ENCODE measurements around the gene CD83. TPM values are rescaled to one million over a fixed set of nuclear protein-coding genes. Genes with fewer than 3 reads are reported as not detected.

Gene CD83
- total and polyA plus RNA-seq, 2 experiments from 2014 or later: 3.3 to 4.7 TPM

GRCh38 chr6:14130435-14131075 is 13.0 kb downstream of the CD83 start:
- TF ChIP-seq CTCF (IDR thresholded peaks at IDR 0.05; ENCODE audit: low read depth, low read length): no peak
- no peak overlapping the region for H3K4me3 ChIP-seq
- H3K27me3 ChIP-seq: no peaks in the 10 kb centered on the region
- no peak for DNase-seq (ENCODE audit: low read depth in 1 of 2, low spot score in 1 of 2)
- H3K4me1 ChIP-seq (ENCODE audit: low read depth): no peaks in the 10 kb centered on the region
- no peak overlapping the region for H3K27ac ChIP-seq
- H3K36me3 ChIP-seq: no peaks in the 10 kb centered on the region
- H3K9me3 ChIP-seq (ENCODE audit: low read depth): no peaks in the 10 kb centered on the region

GRCh38 chr6:14131579-14131978 is 14.0 kb downstream of the CD83 start:
- Histone ChIP-seq H3K27ac (no peak overlapping the region), H3K27me3 (no peaks in the 10 kb centered on the region), H3K36me3 (no peaks in the 10 kb centered on the region), H3K9me3 (ENCODE audit: low read depth) (no peaks in the 10 kb centered on the region), H3K4me3 (no peak overlapping the region), H3K4me1 (ENCODE audit: low read depth) (no peaks in the 10 kb centered on the region)
- no peak for TF ChIP-seq CTCF (IDR thresholded peaks at IDR 0.05; ENCODE audit: low read depth, low read length)
- no peak for DNase-seq (ENCODE audit: low read depth in 1 of 2, low spot score in 1 of 2)

GRCh38 chr6:14132244-14132920 is 14.8 kb downstream of the CD83 start:
- no peak for DNase-seq (ENCODE audit: low read depth in 1 of 2, low spot score in 1 of 2)
- no peak overlapping the region for H3K4me3 ChIP-seq
- no peaks in the 10 kb centered on the region for H3K9me3 ChIP-seq (ENCODE audit: low read depth)
- no peaks in the 10 kb centered on the region for H3K4me1 ChIP-seq (ENCODE audit: low read depth)
- no peak overlapping the region for H3K27ac ChIP-seq
- H3K27me3 ChIP-seq: no peaks in the 10 kb centered on the region
- TF ChIP-seq CTCF (IDR thresholded peaks at IDR 0.05; ENCODE audit: low read depth, low read length): no peak
- H3K36me3 ChIP-seq: no peaks in the 10 kb centered on the region

GRCh38 chr6:14132921-14133275 is 15.3 kb downstream of the CD83 start:
- DNase-seq (ENCODE audit: low read depth in 1 of 2, low spot score in 1 of 2): no peak
- H3K27ac ChIP-seq: no peak overlapping the region
- no peaks in the 10 kb centered on the region for H3K36me3 ChIP-seq
- no peak for TF ChIP-seq CTCF (IDR thresholded peaks at IDR 0.05; ENCODE audit: low read depth, low read length)
- no peak overlapping the region for H3K4me3 ChIP-seq
- H3K9me3 ChIP-seq (ENCODE audit: low read depth): no peaks in the 10 kb centered on the region
- H3K27me3 ChIP-seq: no peaks in the 10 kb centered on the region
- H3K4me1 ChIP-seq (ENCODE audit: low read depth): no peaks in the 10 kb centered on the region

- Histone ChIP-seq H3K36me3 (no peaks in the 10 kb centered on the region), H3K4me3 (no peak overlapping the region), H3K27ac (no peak overlapping the region), H3K4me1 (ENCODE audit: low read depth) (no peaks in the 10 kb centered on the region), H3K27me3 (no peaks in the 10 kb centered on the region), H3K9me3 (ENCODE audit: low read depth) (no peaks in the 10 kb centered on the region)
- TF ChIP-seq CTCF (IDR thresholded peaks at IDR 0.05; ENCODE audit: low read depth, low read length): no peak
- DNase-seq (ENCODE audit: low read depth in 1 of 2, low spot score in 1 of 2): no peak
Measured at GRCh38 chr6:14134211-14134910, 16.8 kb downstream of the CD83 start.
